GM19372 (cell line): ENCODE measurements around the gene UCN2.
"Not testable (repeated sequence)": the region's sequence is repeated elsewhere in the genome, so short reads cannot be mapped to it uniquely, and the experiment has no call there.

Experiments
- ATAC-seq: cut with Tn5 transposase; IDR thresholded peaks from one replicate; pipeline ENCODE4 v1.9.1; 2021; ENCODE audit warnings: mild to moderate bottlenecking, low read depth, moderate library complexity; ENCODE audit not compliant: unreplicated experiment

Gene UCN2

GRCh38 chr3:48543271-48543866 lies 20.2 kb downstream of the UCN2 start:
- ATAC-seq, result no peak

- no peak for ATAC-seq
Measured at GRCh38 chr3:48538451-48538850, 25.1 kb downstream of the UCN2 start.

GRCh38 chr3:48536785-48537184 lies 26.8 kb downstream of the UCN2 start:
- no peak for ATAC-seq

GRCh38 chr3:48536116-48536515 lies 27.5 kb downstream of the UCN2 start:
- ATAC-seq, result no peak

GRCh38 chr3:48535578-48535977 lies 28.0 kb downstream of the UCN2 start:
- ATAC-seq, result no peak

- ATAC-seq, result no peak
Measured at GRCh38 chr3:48532977-48533337, 30.6 kb downstream of the UCN2 start.

GRCh38 chr3:48532271-48532976 lies 31.2 kb downstream of the UCN2 start:
- ATAC-seq, result no peak

- not testable (repeated sequence) for ATAC-seq
Measured at GRCh38 chr3:48530701-48531100, 32.9 kb downstream of the UCN2 start.

- no peak for ATAC-seq
Measured at GRCh38 chr3:48528754-48529153, 34.8 kb downstream of the UCN2 start.

GRCh38 chr3:48528048-48528447 lies 35.5 kb downstream of the UCN2 start:
- no peak for ATAC-seq

GRCh38 chr3:48524970-48525369 lies 38.6 kb downstream of the UCN2 start:
- no peak for ATAC-seq

- ATAC-seq, result no peak
Measured at GRCh38 chr3:48521635-48522034, 41.9 kb downstream of the UCN2 start.

GRCh38 chr3:48519277-48519643 lies 44.3 kb downstream of the UCN2 start:
- ATAC-seq, result no peak

GRCh38 chr3:48518638-48519276 lies 44.8 kb downstream of the UCN2 start:
- no peak for ATAC-seq

GRCh38 chr3:48518069-48518468 lies 45.5 kb downstream of the UCN2 start:
- ATAC-seq, result no peak

GRCh38 chr3:48516571-48516970 lies 47.0 kb downstream of the UCN2 start:
- ATAC-seq, result no peak

GRCh38 chr3:48514431-48515227 lies 49.0 kb downstream of the UCN2 start:
- ATAC-seq, result no peak
